ENCODE results near the gene ADGRL3. TPM values are rescaled to one million over a fixed set of nuclear protein-coding genes. Genes with fewer than 3 reads are reported as not detected.

Gene ADGRL3
- total RNA-seq, 3 donors from 2014 or later (not counting 1 experiment from before 2014, with no cell fraction given): not detected

GRCh38 chr4:61320631-61321030 is 120.5 kb downstream of the ADGRL3 start:
- Histone ChIP-seq H3K9me3 (ENCODE audit: control insufficient read depth, insufficient read depth, low read length) (peaks cover 14% of the 10 kb centered on the region), H3K4me3 (ENCODE audit: low read length) (no peak overlapping the region), H3K27me3 (ENCODE audit: control insufficient read depth, insufficient read depth, low read length) (no peaks in the 10 kb centered on the region), H3K4me1 (ENCODE audit: control insufficient read depth, insufficient read depth, low read length) (no peaks in the 10 kb centered on the region), H3K27ac (ENCODE audit: low read length) (no peak overlapping the region), H3K36me3 (ENCODE audit: control insufficient read depth, insufficient read depth, low read length) (no peaks in the 10 kb centered on the region)
- Mint-ChIP-seq H3K36me3 (no peaks in the 10 kb centered on the region), H3K27me3 (ENCODE audit: low read depth in 2 of 2) (no peaks in the 10 kb centered on the region), H3K9me3 (peaks cover 14 to 38% of the 10 kb centered on the region in 2 donors), H3K4me3 (no peak overlapping the region), H3K27ac (no peak overlapping the region), H3K4me1 (no peaks in the 10 kb centered on the region)
- DNase-seq (no peak), ATAC-seq (no peak)
- intact Hi-C loops (cut with micrococcal nuclease): no loop called here
- no peak for TF ChIP-seq CTCF (IDR thresholded peaks at IDR 0.05)
- WGBS (ENCODE audit: insufficient coverage): 71% methylated on average over 1 of the region's 1 CpG

- H3K9me3 ChIP-seq (ENCODE audit: control insufficient read depth, insufficient read depth, low read length): peaks cover 6% of the 10 kb centered on the region
- H3K4me1 ChIP-seq (ENCODE audit: control insufficient read depth, insufficient read depth, low read length): no peaks in the 10 kb centered on the region
- no peak overlapping the region for H3K4me3 ChIP-seq (ENCODE audit: low read length)
- 78% methylated on average over 3 of the region's 4 CpGs for WGBS (ENCODE audit: insufficient coverage)
- no peaks in the 10 kb centered on the region for H3K36me3 Mint-ChIP-seq
- H3K4me3 Mint-ChIP-seq: no peak overlapping the region
- no peak overlapping the region for H3K27ac ChIP-seq (ENCODE audit: low read length)
- H3K27me3 ChIP-seq (ENCODE audit: control insufficient read depth, insufficient read depth, low read length): no peaks in the 10 kb centered on the region
- DNase-seq: no peak
- no peaks in the 10 kb centered on the region for H3K36me3 ChIP-seq (ENCODE audit: control insufficient read depth, insufficient read depth, low read length)
- intact Hi-C loops (cut with micrococcal nuclease): no loop called here
- no peak for ATAC-seq
- peaks cover 10 to 16% of the 10 kb centered on the region in 2 donors for H3K9me3 Mint-ChIP-seq
- H3K4me1 Mint-ChIP-seq: no peaks in the 10 kb centered on the region
- TF ChIP-seq CTCF (IDR thresholded peaks at IDR 0.05): no peak
- H3K27ac Mint-ChIP-seq: no peak overlapping the region
- no peaks in the 10 kb centered on the region for H3K27me3 Mint-ChIP-seq (ENCODE audit: low read depth in 2 of 2)
These were observed 132.6 kb downstream of the ADGRL3 start for GRCh38 chr4:61332693-61333092.

GRCh38 chr4:61333490-61333889 is 133.4 kb downstream of the ADGRL3 start:
- no peak for TF ChIP-seq CTCF (IDR thresholded peaks at IDR 0.05)
- H3K36me3 Mint-ChIP-seq: no peaks in the 10 kb centered on the region
- no peaks in the 10 kb centered on the region for H3K4me1 Mint-ChIP-seq
- no peaks in the 10 kb centered on the region for H3K27me3 ChIP-seq (ENCODE audit: control insufficient read depth, insufficient read depth, low read length)
- WGBS (ENCODE audit: insufficient coverage): 92% methylated on average over 1 of the region's 1 CpG
- H3K27ac Mint-ChIP-seq: no peak overlapping the region
- no peak overlapping the region for H3K27ac ChIP-seq (ENCODE audit: low read length)
- DNase-seq (no peak), ATAC-seq (no peak)
- H3K36me3 ChIP-seq (ENCODE audit: control insufficient read depth, insufficient read depth, low read length): no peaks in the 10 kb centered on the region
- no peak overlapping the region for H3K4me3 Mint-ChIP-seq
- H3K27me3 Mint-ChIP-seq (ENCODE audit: low read depth in 2 of 2): no peaks in the 10 kb centered on the region
- intact Hi-C loops (cut with micrococcal nuclease): no loop called here
- H3K4me3 ChIP-seq (ENCODE audit: low read length): no peak overlapping the region
- no peaks in the 10 kb centered on the region for H3K4me1 ChIP-seq (ENCODE audit: control insufficient read depth, insufficient read depth, low read length)
- H3K9me3 ChIP-seq (ENCODE audit: control insufficient read depth, insufficient read depth, low read length): peaks cover 6% of the 10 kb centered on the region
- H3K9me3 Mint-ChIP-seq: peaks cover 11 to 14% of the 10 kb centered on the region in 2 donors

- no peak overlapping the region for H3K27ac ChIP-seq (ENCODE audit: low read length)
- no peaks in the 10 kb centered on the region for H3K36me3 ChIP-seq (ENCODE audit: control insufficient read depth, insufficient read depth, low read length)
- H3K9me3 ChIP-seq (ENCODE audit: control insufficient read depth, insufficient read depth, low read length): peaks cover 5% of the 10 kb centered on the region
- no peak for DNase-seq
- no peak for TF ChIP-seq CTCF (IDR thresholded peaks at IDR 0.05)
- intact Hi-C loops (cut with micrococcal nuclease): no loop called here
- no peaks in the 10 kb centered on the region for H3K27me3 Mint-ChIP-seq (ENCODE audit: low read depth in 2 of 2)
- no peaks in the 10 kb centered on the region for H3K27me3 ChIP-seq (ENCODE audit: control insufficient read depth, insufficient read depth, low read length)
- no peak for ATAC-seq
- no peaks in the 10 kb centered on the region for H3K4me1 ChIP-seq (ENCODE audit: control insufficient read depth, insufficient read depth, low read length)
- no peak overlapping the region for H3K27ac Mint-ChIP-seq
- H3K4me3 ChIP-seq (ENCODE audit: low read length): no peak overlapping the region
- H3K9me3 Mint-ChIP-seq: peaks cover 7 to 9% of the 10 kb centered on the region in 2 donors
- H3K4me3 Mint-ChIP-seq: no peak overlapping the region
- H3K36me3 Mint-ChIP-seq: no peaks in the 10 kb centered on the region
- WGBS (ENCODE audit: insufficient coverage): no CpG with 5 or more reads among the region's 3 CpGs
- H3K4me1 Mint-ChIP-seq: no peaks in the 10 kb centered on the region
These were observed 135.2 kb downstream of the ADGRL3 start for GRCh38 chr4:61335241-61335763.
